ENCODE measurements around the gene KCTD5. TPM values are rescaled to one million over a fixed set of nuclear protein-coding genes. Genes with fewer than 3 reads are reported as not detected.

KCTD5 gene
- total and polyA plus RNA-seq, 2 of the 8 experiments (the other 6 are each of a cell fraction or from before 2014, with no cell fraction given) = 26.6 to 31.8 TPM

- no peak overlapping the region for H2BK120ac ChIP-seq (replicated peaks; ENCODE audit: low read depth, low read length)
- no peak overlapping the region for H3K4ac ChIP-seq (replicated peaks; ENCODE audit: insufficient read length, low read depth, low read length)
- no peak overlapping the region; the same call in 1 of the 2 replicates for H4K8ac ChIP-seq (ENCODE audit: extremely low read depth, insufficient read depth, low read length)
- H3K14ac ChIP-seq (ENCODE audit: insufficient read length) = no peak overlapping the region
- H3K79me1 ChIP-seq (ENCODE audit: low read depth, low read length) = no peaks in the 10 kb centered on the region
- ChIA-PET CTCF (ENCODE audit: partially characterized antibody) (no interaction called here), POLR2A (ENCODE audit: partially characterized antibody) (interaction anchor here (1.0 to 3.4 kb wide), 4 partner anchors 8 to 41 kb away, joined by 3 to 9 read pairs (median 4); partner anchors contain the start of gene SRRM2)
- no peak overlapping the region for H2BK5ac ChIP-seq (ENCODE audit: low read depth, low read length)
- no peak overlapping the region for H4K5ac ChIP-seq (ENCODE audit: insufficient read length, low read depth, low read length)
- WGBS, 2 experiments (ENCODE audit: extremely low coverage in 1 of 2, insufficient coverage in 1 of 2, insufficient read length in 1 of 2, insufficient replicate concordance in 2 of 2, low coverage in 1 of 2, low lambda C conversion rate in 2 of 2, missing lambda C conversion rate in 1 of 2) = 83% methylated on average over 16 of the region's 22 CpGs; no CpG with 5 or more reads in 1 of the 2 experiments
- TF ChIP-seq JUN (IDR thresholded peaks at IDR 0.05; ENCODE audit: low read depth, low read length) (no peak), BACH1 (IDR thresholded peaks at IDR 0.05; ENCODE audit: low read length) (no peak), EP300 (IDR thresholded peaks at IDR 0.05; ENCODE audit: borderline replicate concordance in 1 of 2, low read depth in 2 of 2, low read length in 2 of 2) (no peak), SP1 (IDR thresholded peaks at IDR 0.05; ENCODE audit: low read depth, low read length) (no peak), E2F6 (IDR thresholded peaks at IDR 0.05) (no peak), RNF2 (IDR thresholded peaks at IDR 0.05; ENCODE audit: borderline replicate concordance, low read depth, low read length, missing control alignments, poor library complexity, severe bottlenecking) (no peak), USF2 (IDR thresholded peaks at IDR 0.05; ENCODE audit: low read length) (no peak)
- DNase-seq (ENCODE audit: low read depth in 1 of 2, low spot score in 2 of 2) (no peak), FAIRE-seq (no peak)
- no peaks in the 10 kb centered on the region; a peak in 1 of 7 replicates for H3K27me3 ChIP-seq (replicated peaks in 1 of 4; ENCODE audit: control insufficient read depth in 3 of 4, extremely low read depth in 1 of 4, insufficient read depth in 3 of 4, low read length in 3 of 4)
- H3K36me3 ChIP-seq (ENCODE audit: control insufficient read depth in 2 of 4, insufficient read depth in 4 of 4, low read length in 3 of 4) = peaks cover 4 to 12% (median 9%) of the 10 kb centered on the region in 4 experiments; a peak in 5 of 8 replicates
- peaks cover 5 to 18% of the 10 kb centered on the region in 2 experiments for H4K20me1 ChIP-seq (replicated peaks in 1 of 2; ENCODE audit: control insufficient read depth in 1 of 2, insufficient read depth in 2 of 2, low read length in 2 of 2)
- H2BK15ac ChIP-seq (ENCODE audit: low read length) = no peak overlapping the region
- H3K79me2 ChIP-seq (ENCODE audit: control insufficient read depth in 1 of 2, insufficient read depth in 2 of 2, low read length in 2 of 2) = no peaks in the 10 kb centered on the region
- no peaks in the 10 kb centered on the region for H3K9me3 ChIP-seq (ENCODE audit: insufficient read depth in 2 of 2, low read depth in 1 of 2, low read length in 1 of 2)
- peaks cover 2% of the 10 kb centered on the region; the same call in 1 of the 2 replicates for H3K23me2 ChIP-seq (ENCODE audit: low read depth, low read length)
- H2AFZ ChIP-seq (ENCODE audit: low read length) = no peak overlapping the region
- H3K4me1 ChIP-seq (replicated peaks in 1 of 4; ENCODE audit: control insufficient read depth in 3 of 4, insufficient read depth in 4 of 4, low read length in 3 of 4) = peaks cover 0 to 3% (median 1%) of the 10 kb centered on the region in 4 experiments; a peak in 3 of 7 replicates
- H3K9ac ChIP-seq (replicated peaks in 1 of 4; ENCODE audit: extremely low read depth in 1 of 4, low read depth in 3 of 4, low read length in 3 of 4) = no peak overlapping the region
- no peak overlapping the region for H3K4me2 ChIP-seq (ENCODE audit: insufficient read depth in 1 of 2, low read depth in 2 of 2, low read length in 2 of 2)
- no peak overlapping the region for H3K27ac ChIP-seq (ENCODE audit: low read depth, low read length)
- no peak overlapping the region for H3K18ac ChIP-seq (ENCODE audit: extremely low read depth, low read length)
- no peak overlapping the region for H3K56ac ChIP-seq (replicated peaks; ENCODE audit: insufficient read length, low read depth, low read length)
- H2AK5ac ChIP-seq (ENCODE audit: low read depth, low read length) = no peak overlapping the region
- no peak overlapping the region for H2BK20ac ChIP-seq (ENCODE audit: low read length)
- H2BK12ac ChIP-seq (ENCODE audit: low read depth, low read length) = no peak overlapping the region
- no peak overlapping the region for H3K4me3 ChIP-seq (ENCODE audit: extremely low read depth in 1 of 4, insufficient read depth in 2 of 4, low read depth in 3 of 4, low read length in 4 of 4)
- no peak overlapping the region for H3K23ac ChIP-seq (ENCODE audit: insufficient read length)
- no peak overlapping the region for H4K91ac ChIP-seq (replicated peaks; ENCODE audit: insufficient read length, low read length)
Observed at GRCh38 chr16:2711370-2712062, 29.2 kb downstream of the KCTD5 start.
